ENCODE data around the gene CPLX1. TPM values are rescaled to one million over a fixed set of nuclear protein-coding genes. Genes with fewer than 3 reads are reported as not detected.
"Not testable (repeated sequence)": the region's sequence is repeated elsewhere in the genome, so short reads cannot be mapped to it uniquely, and the experiment has no call there.

The CPLX1 gene
- total RNA-seq, 1 experiment from 2014 or later: 14.5 TPM

DNA sequence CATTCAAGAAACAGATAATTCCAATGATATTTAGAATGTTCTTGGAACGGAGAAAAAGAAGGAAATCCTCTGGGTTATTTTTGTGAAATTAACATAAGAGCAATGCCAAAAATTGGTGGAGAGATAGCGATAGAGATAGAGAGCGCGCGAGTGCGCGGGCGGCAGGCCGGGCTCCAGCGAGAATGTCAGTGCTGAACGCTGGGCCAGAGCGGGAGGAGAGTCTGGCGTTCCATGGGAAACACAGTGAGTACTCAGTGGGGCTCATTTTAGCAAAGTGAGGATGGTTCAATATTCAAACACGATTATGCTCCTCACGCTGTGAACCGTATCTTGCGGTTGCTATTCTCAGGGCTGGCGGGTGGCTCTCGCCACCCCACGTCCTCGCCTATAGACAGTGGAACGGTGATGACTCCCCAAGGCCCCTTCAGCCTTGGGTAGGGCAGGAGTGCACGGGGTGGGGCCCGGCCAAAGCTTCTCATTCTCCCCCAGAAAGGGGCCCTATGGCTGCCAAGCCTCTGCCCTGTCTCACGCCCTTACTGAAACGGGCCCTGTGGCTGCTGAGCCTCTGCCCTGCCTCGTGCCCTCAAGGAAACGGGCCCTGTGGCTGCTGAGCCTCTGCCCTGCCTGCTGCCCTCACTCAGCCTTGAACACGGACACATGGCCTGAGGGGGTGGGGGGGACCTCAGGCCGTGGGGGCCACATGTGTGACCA is 16.9 kb downstream of the CPLX1 start:
- no peak overlapping the region for H2AFZ ChIP-seq (ENCODE audit: low read depth, low read length, poor library complexity, severe bottlenecking)
- H3K9me3 ChIP-seq (ENCODE audit: control insufficient read depth in 1 of 2, insufficient read depth in 1 of 2, low read depth in 1 of 2, low read length in 2 of 2): no peaks in the 10 kb centered on the region
- no peak overlapping the region for H3K27ac ChIP-seq (ENCODE audit: low read depth, low read length)
- H4K20me1 ChIP-seq (ENCODE audit: insufficient read depth): no peaks in the 10 kb centered on the region
- H3K79me2 ChIP-seq (ENCODE audit: insufficient read depth, low read length): no peaks in the 10 kb centered on the region
- H3K4me2 ChIP-seq (ENCODE audit: low read length): no peak overlapping the region
- no peak overlapping the region for H3K9ac ChIP-seq (ENCODE audit: low read length)
- RAD21 ChIA-PET (ENCODE audit: low non-redundant PET in 1 of 2, low total read pairs in 2 of 2, uncharacterized antibody in 2 of 2, unreplicated experiment in 2 of 2): no interaction called here
- no peaks in the 10 kb centered on the region for H3K9me2 ChIP-seq (ENCODE audit: insufficient read depth)
- TF ChIP-seq SP1 (IDR thresholded peaks at IDR 0.05; ENCODE audit: low read depth) (no peak), EGR1 (IDR thresholded peaks at IDR 0.05; ENCODE audit: low read depth) (no peak), SRF (IDR thresholded peaks at IDR 0.05; ENCODE audit: low read depth) (no peak)
- no peaks in the 10 kb centered on the region for H3K36me3 ChIP-seq (ENCODE audit: control insufficient read depth in 1 of 2, insufficient read depth in 2 of 2, low read length in 2 of 2)
- BruUV-seq (replicated peaks): no TSS peak
- H3K4me3 ChIP-seq (replicated peaks in 1 of 2; ENCODE audit: low read depth in 1 of 2, low read length in 2 of 2): no peak overlapping the region
- H3K4me1 ChIP-seq (ENCODE audit: control insufficient read depth in 1 of 2, insufficient read depth in 2 of 2, low read length in 2 of 2): peaks cover 2 to 6% of the 10 kb centered on the region in 2 experiments
- no peak for DNase-seq (ENCODE audit: low read depth, low spot score)
- CTCF ChIA-PET: no interaction called here
- ATAC-seq: no peak
- intact Hi-C loops (cut with micrococcal nuclease): no loop called here
- no peaks in the 10 kb centered on the region for H3K27me3 ChIP-seq (ENCODE audit: insufficient read depth, low read length)
- POLR2A ChIA-PET: no interaction called here

- Histone ChIP-seq H3K79me2 (ENCODE audit: insufficient read depth, low read length) (no peaks in the 10 kb centered on the region), H2AFZ (ENCODE audit: low read depth, low read length, poor library complexity, severe bottlenecking) (no peak overlapping the region), H3K36me3 (ENCODE audit: control insufficient read depth in 1 of 2, insufficient read depth in 2 of 2, low read length in 2 of 2) (no peaks in the 10 kb centered on the region), H3K27me3 (ENCODE audit: insufficient read depth, low read length) (no peaks in the 10 kb centered on the region), H3K9me3 (ENCODE audit: control insufficient read depth in 1 of 2, insufficient read depth in 1 of 2, low read depth in 1 of 2, low read length in 2 of 2) (no peaks in the 10 kb centered on the region), H3K27ac (ENCODE audit: low read depth, low read length) (no peak overlapping the region), H3K9ac (ENCODE audit: low read length) (no peak overlapping the region), H3K4me1 (ENCODE audit: control insufficient read depth in 1 of 2, insufficient read depth in 2 of 2, low read length in 2 of 2) (no peaks in the 10 kb centered on the region), H3K9me2 (ENCODE audit: insufficient read depth) (no peaks in the 10 kb centered on the region), H3K4me2 (ENCODE audit: low read length) (no peak overlapping the region), H3K4me3 (replicated peaks in 1 of 2; ENCODE audit: low read depth in 1 of 2, low read length in 2 of 2) (no peak overlapping the region), H4K20me1 (ENCODE audit: insufficient read depth) (no peaks in the 10 kb centered on the region)
- ATAC-seq (no peak), DNase-seq (ENCODE audit: low read depth, low spot score) (no peak)
- TF ChIP-seq ZFX (IDR thresholded peaks at IDR 0.05) (no peak), ELF1 (IDR thresholded peaks at IDR 0.05; ENCODE audit: borderline replicate concordance, low read depth) (no peak), JUND (IDR thresholded peaks at IDR 0.05) (no peak), EZH2 (IDR thresholded peaks at IDR 0.05) (no peak), SP1 (IDR thresholded peaks at IDR 0.05; ENCODE audit: low read depth) (no peak), CBX3 (IDR thresholded peaks at IDR 0.05; ENCODE audit: low read depth) (no peak), TCF7L2 (IDR thresholded peaks at IDR 0.05; ENCODE audit: borderline replicate concordance, extremely low read depth, insufficient read depth, insufficient read length) (no peak), POLR2A (IDR thresholded peaks at IDR 0.05; ENCODE audit: borderline replicate concordance, extremely low read depth, insufficient read depth, insufficient read length) (no peak), EZH2phosphoT487 (IDR thresholded peaks at IDR 0.05; ENCODE audit: borderline replicate concordance) (no peak), ZNF274 (IDR thresholded peaks at IDR 0.05; ENCODE audit: low read depth, low read length) (no peak), EGR1 (IDR thresholded peaks at IDR 0.05; ENCODE audit: low read depth) (no peak)
- TF ChIP-seq, protein P1, sequence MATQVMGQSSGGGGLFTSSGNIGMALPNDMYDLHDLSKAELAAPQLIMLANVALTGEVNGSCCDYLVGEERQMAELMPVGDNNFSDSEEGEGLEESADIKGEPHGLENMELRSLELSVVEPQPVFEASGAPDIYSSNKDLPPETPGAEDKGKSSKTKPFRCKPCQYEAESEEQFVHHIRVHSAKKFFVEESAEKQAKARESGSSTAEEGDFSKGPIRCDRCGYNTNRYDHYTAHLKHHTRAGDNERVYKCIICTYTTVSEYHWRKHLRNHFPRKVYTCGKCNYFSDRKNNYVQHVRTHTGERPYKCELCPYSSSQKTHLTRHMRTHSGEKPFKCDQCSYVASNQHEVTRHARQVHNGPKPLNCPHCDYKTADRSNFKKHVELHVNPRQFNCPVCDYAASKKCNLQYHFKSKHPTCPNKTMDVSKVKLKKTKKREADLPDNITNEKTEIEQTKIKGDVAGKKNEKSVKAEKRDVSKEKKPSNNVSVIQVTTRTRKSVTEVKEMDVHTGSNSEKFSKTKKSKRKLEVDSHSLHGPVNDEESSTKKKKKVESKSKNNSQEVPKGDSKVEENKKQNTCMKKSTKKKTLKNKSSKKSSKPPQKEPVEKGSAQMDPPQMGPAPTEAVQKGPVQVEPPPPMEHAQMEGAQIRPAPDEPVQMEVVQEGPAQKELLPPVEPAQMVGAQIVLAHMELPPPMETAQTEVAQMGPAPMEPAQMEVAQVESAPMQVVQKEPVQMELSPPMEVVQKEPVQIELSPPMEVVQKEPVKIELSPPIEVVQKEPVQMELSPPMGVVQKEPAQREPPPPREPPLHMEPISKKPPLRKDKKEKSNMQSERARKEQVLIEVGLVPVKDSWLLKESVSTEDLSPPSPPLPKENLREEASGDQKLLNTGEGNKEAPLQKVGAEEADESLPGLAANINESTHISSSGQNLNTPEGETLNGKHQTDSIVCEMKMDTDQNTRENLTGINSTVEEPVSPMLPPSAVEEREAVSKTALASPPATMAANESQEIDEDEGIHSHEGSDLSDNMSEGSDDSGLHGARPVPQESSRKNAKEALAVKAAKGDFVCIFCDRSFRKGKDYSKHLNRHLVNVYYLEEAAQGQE (IDR thresholded peaks at IDR 0.05; ENCODE audit: low read depth): no peak
- BruUV-seq (replicated peaks): no TSS peak
- intact Hi-C loops (cut with micrococcal nuclease): no loop called here
- RAD21 ChIA-PET (ENCODE audit: low non-redundant PET in 1 of 2, low total read pairs in 2 of 2, uncharacterized antibody in 2 of 2, unreplicated experiment in 2 of 2): no interaction called here
- POLR2A ChIA-PET: no interaction called here
- CTCF ChIA-PET: no interaction called here
These were observed 18.1 kb downstream of the CPLX1 start for GRCh38 chr4:807792-808191.

GRCh38 chr4:806979-807378 is 18.9 kb downstream of the CPLX1 start:
- BruUV-seq (replicated peaks); H3K9ac ChIP-seq (ENCODE audit: low read length); H3K36me3 ChIP-seq (ENCODE audit: control insufficient read depth in 1 of 2, insufficient read depth in 2 of 2, low read length in 2 of 2); H3K4me3 ChIP-seq (replicated peaks in 1 of 2; ENCODE audit: low read depth in 1 of 2, low read length in 2 of 2); RAD21 ChIA-PET (ENCODE audit: low non-redundant PET in 1 of 2, low total read pairs in 2 of 2, uncharacterized antibody in 2 of 2, unreplicated experiment in 2 of 2); H3K4me1 ChIP-seq (ENCODE audit: control insufficient read depth in 1 of 2, insufficient read depth in 2 of 2, low read length in 2 of 2); DNase-seq (ENCODE audit: low read depth, low spot score); ATAC-seq; CTCF ChIA-PET; H3K27me3 ChIP-seq (ENCODE audit: insufficient read depth, low read length); H2AFZ ChIP-seq (ENCODE audit: low read depth, low read length, poor library complexity, severe bottlenecking); H3K4me2 ChIP-seq (ENCODE audit: low read length); H4K20me1 ChIP-seq (ENCODE audit: insufficient read depth); H3K79me2 ChIP-seq (ENCODE audit: insufficient read depth, low read length); POLR2A ChIA-PET; H3K27ac ChIP-seq (ENCODE audit: low read depth, low read length); H3K9me2 ChIP-seq (ENCODE audit: insufficient read depth); intact Hi-C loops (cut with micrococcal nuclease); H3K9me3 ChIP-seq (ENCODE audit: control insufficient read depth in 1 of 2, insufficient read depth in 1 of 2, low read depth in 1 of 2, low read length in 2 of 2): not testable (repeated sequence)
